HEK293 (cell line): Measurements from ENCODE around the gene DPF3.

Experiments
- CTCF ChIA-PET: fragments of 350-600 bp; formaldehyde crosslinking; extraction: SDS; loops from one replicate; lab custom pipeline; 2021; ENCODE audit warnings: antibody characterized with exemption; lab: Yijun Ruan, JAX
- POLR2A ChIA-PET: fragments of 300-600 bp; formaldehyde crosslinking; extraction: SDS; loops from one replicate; lab custom pipeline; 2020; ENCODE audit warnings: antibody characterized with exemption, inconsistent platforms; lab: Yijun Ruan, JAX
- H3K27ac ChIP-seq: fragments of 200-500 bp; sonication (Bioruptor generic); 2 replicates; pipeline ENCODE4 v1.5.1; 2014; ENCODE audit warnings: low read depth, low read length, control low read depth, inconsistent platforms; ENCODE audit errors: extremely low read depth
- H3K36me3 ChIP-seq, 2 experiments: fragments of 200-500 bp in 1 of 2; sonication (Bioruptor generic) in 1 of 2; 1 replicate in 1 of 2; 2 replicates in 1 of 2; pipeline ENCODE4 v1.5.1; 2014 to 2017; ENCODE audit warnings: inconsistent platforms in 2 of 2, low read length in 2 of 2; ENCODE audit not compliant: control insufficient read depth in 2 of 2, insufficient read depth in 1 of 2
- H3K4me1 ChIP-seq: fragments of 200-500 bp; sonication (Bioruptor generic); 2 replicates; pipeline ENCODE4 v1.5.1; 2014; ENCODE audit warnings: mild to moderate bottlenecking, low read length, inconsistent platforms; ENCODE audit not compliant: control insufficient read depth, insufficient read depth
- H3K4me3 ChIP-seq: 2 replicates; pipeline ENCODE4 v1.5.1; 2011; ENCODE audit warnings: low read depth, mild to moderate bottlenecking, control low read depth, low read length, moderate library complexity
- H3K9me3 ChIP-seq: fragments of 200-500 bp; sonication (Bioruptor generic); 2 replicates; pipeline ENCODE4 v1.5.1; 2014; ENCODE audit warnings: low read depth, low read length, inconsistent platforms; ENCODE audit not compliant: control insufficient read depth, insufficient read depth
- ATF2 ChIP-seq: fragments of 450-650 bp; formaldehyde crosslinking; IDR thresholded peaks from 2 replicates; pipeline ENCODE4 v1.5.1; 2016; ENCODE audit warnings: missing biosample characterization, missing genetic modification characterization, low read depth
- KLF16 ChIP-seq: fragments of 450-650 bp; formaldehyde crosslinking; IDR thresholded peaks from 2 replicates; pipeline ENCODE4 v1.5.1; 2017; ENCODE audit warnings: missing biosample characterization, missing genetic modification characterization
- KLF7 ChIP-seq: fragments of 450-650 bp; formaldehyde crosslinking; IDR thresholded peaks from 2 replicates; pipeline ENCODE4 v1.5.1; 2016; ENCODE audit warnings: missing biosample characterization, missing genetic modification characterization, borderline replicate concordance
- MEIS1 ChIP-seq: sonication (generic); formaldehyde crosslinking; IDR thresholded peaks from 2 replicates; pipeline ENCODE4 v1.8.1; 2022; ENCODE audit warnings: missing genetic modification reagents, mild to moderate bottlenecking, borderline replicate concordance
- ZBTB11 ChIP-seq: fragments of 450-650 bp; formaldehyde crosslinking; conservative IDR thresholded peaks from 2 replicates; pipeline ENCODE4 v1.5.1; 2016; ENCODE audit warnings: low read depth, missing biosample characterization, missing genetic modification characterization
- ZFP41 ChIP-seq: fragments of 450-650 bp; formaldehyde crosslinking; IDR thresholded peaks from 2 replicates; pipeline ENCODE4 v1.5.1; 2016; ENCODE audit warnings: missing biosample characterization, missing genetic modification characterization, borderline replicate concordance
- ZNF121 ChIP-seq: fragments of 450-650 bp; formaldehyde crosslinking; IDR thresholded peaks from 2 replicates; pipeline ENCODE4 v1.5.1; 2016; ENCODE audit warnings: missing biosample characterization, missing genetic modification characterization
- ZNF174 ChIP-seq: fragments of 450-650 bp; formaldehyde crosslinking; IDR thresholded peaks from 2 replicates; pipeline ENCODE4 v1.5.0; 2017; ENCODE audit warnings: missing biosample characterization, mild to moderate bottlenecking, missing genetic modification characterization
- ZNF274 ChIP-seq, 2 experiments: fragments of 200-500 bp in 1 of 2; fragments of 450-650 bp in 1 of 2; sonication (Bioruptor generic) in 1 of 2; formaldehyde crosslinking in 1 of 2; IDR thresholded peaks; 2 replicates each; pipeline versions ENCODE4 v1.5.1 to v1.6.1; 2014 to 2016; ENCODE audit warnings: borderline replicate concordance in 1 of 2, inconsistent platforms in 1 of 2, low read length in 1 of 2, missing biosample characterization in 1 of 2, missing genetic modification characterization in 1 of 2
- ZNF416 ChIP-seq: fragments of 450-650 bp; formaldehyde crosslinking; IDR thresholded peaks from 2 replicates; pipeline ENCODE4 v1.5.1; 2016; ENCODE audit warnings: missing biosample characterization, missing genetic modification characterization
- ZNF423 ChIP-seq: fragments of 450-650 bp; formaldehyde crosslinking; IDR thresholded peaks from 2 replicates; pipeline ENCODE4 v1.5.1; 2016; ENCODE audit warnings: missing biosample characterization, missing genetic modification characterization
- ZNF513 ChIP-seq: fragments of 450-650 bp; IDR thresholded peaks from 2 replicates; pipeline ENCODE4 v1.5.1; 2018; ENCODE audit warnings: missing biosample characterization, missing genetic modification characterization
- ZNF571 ChIP-seq: fragments of 450-650 bp; formaldehyde crosslinking; IDR thresholded peaks from 2 replicates; pipeline ENCODE4 v1.5.0; 2017; ENCODE audit warnings: missing biosample characterization, missing genetic modification characterization
- ZNF777 ChIP-seq: fragments of 450-650 bp; formaldehyde crosslinking; IDR thresholded peaks from 2 replicates; pipeline ENCODE4 v1.5.1; 2017; ENCODE audit warnings: missing biosample characterization, missing genetic modification characterization, borderline replicate concordance
- ZXDB ChIP-seq: fragments of 450-650 bp; formaldehyde crosslinking; IDR thresholded peaks from 2 replicates; pipeline ENCODE4 v1.5.1; 2016; ENCODE audit warnings: missing biosample characterization, missing genetic modification characterization

DPF3 gene

GRCh38 chr14:72577521-72577920 lies 316.4 kb downstream of the DPF3 start:
- H3K9me3 ChIP-seq, result no peaks in the 10 kb centered on the region
- no peak overlapping the region for H3K27ac ChIP-seq
- no peaks in the 10 kb centered on the region for H3K36me3 ChIP-seq
- H3K4me1 ChIP-seq, result no peaks in the 10 kb centered on the region
- TF ChIP-seq ZNF121 (tag by site-specific recombination) (no peak), ZFP41 (no peak), ZXDB (tag by site-specific recombination) (no peak), ZNF416 (tag by site-specific recombination) (no peak), MEIS1 (CRISPR knock-in tag) (no peak), ZNF571 (tag by site-specific recombination) (no peak), ZBTB11 (no peak), ZNF174 (tag by site-specific recombination) (no peak)
- H3K4me3 ChIP-seq, result no peak overlapping the region
- CTCF ChIA-PET, result interaction anchor here (0.5 kb wide), 2 partner anchors 39 to 53 kb away, joined by 3 read pairs; no protein-coding TSS in a partner anchor
- POLR2A ChIA-PET, result no interaction called here

- POLR2A ChIA-PET, result no interaction called here
- Histone ChIP-seq H3K4me1 (no peaks in the 10 kb centered on the region), H3K36me3 (no peaks in the 10 kb centered on the region), H3K9me3 (no peaks in the 10 kb centered on the region), H3K4me3 (no peak overlapping the region), H3K27ac (no peak overlapping the region)
- TF ChIP-seq ZNF513 (no peak), ZNF423 (tag by site-specific recombination) (no peak), KLF16 (tag by site-specific recombination) (no peak), ATF2 (tag by site-specific recombination) (peak; percentile 30; the same call in 1 of the 2 replicates), ZNF777 (tag by site-specific recombination) (no peak), KLF7 (no peak)
- CTCF ChIA-PET, result interaction anchor here (0.6 kb wide), 1 partner anchor 151 kb away, joined by 3 read pairs; no protein-coding TSS in a partner anchor
These were observed 317.6 kb downstream of the DPF3 start for GRCh38 chr14:72576258-72576657.

GRCh38 chr14:72574715-72575114 lies 319.2 kb downstream of the DPF3 start:
- Histone ChIP-seq H3K36me3 (no peaks in the 10 kb centered on the region), H3K4me3 (no peak overlapping the region)
- POLR2A ChIA-PET, result no interaction called here
- TF ChIP-seq ZNF274 (IDR thresholded peaks at IDR 0.05; ENCODE audit: low read length) (no peak), ZNF274 (tag by site-specific recombination; IDR thresholded peaks at IDR 0.05; ENCODE audit: borderline replicate concordance) (no peak)
- TF ChIP-seq, all 188 proteins: peak for 0
- H3K27ac ChIP-seq, result no peak overlapping the region
- H3K9me3 ChIP-seq, result no peaks in the 10 kb centered on the region
- no peaks in the 10 kb centered on the region for H3K4me1 ChIP-seq
- CTCF ChIA-PET, result interaction anchor here (0.6 kb wide), 1 partner anchor 188 kb away, joined by 3 read pairs; no protein-coding TSS in a partner anchor
